Stimulated activated CD4-positive, alpha-beta T cell treated with anti-CD3 and anti-CD28 coated beads, Interleukin-15, amount 100 ng/mL, for 1 hour (primary cell): ENCODE measurements around the gene CSTF3.
"Not testable (repeated sequence)": the region's sequence is repeated elsewhere in the genome, so short reads cannot be mapped to it uniquely, and the experiment has no call there.

Source experiments
- DNase-seq, 2 donors: peaks; one replicate each; pipeline ENCODE4 v3.0.0-alpha.2; 2020; ENCODE audit warnings: low read depth in 1 of 2, low spot score in 1 of 2

Gene CSTF3

DNA sequence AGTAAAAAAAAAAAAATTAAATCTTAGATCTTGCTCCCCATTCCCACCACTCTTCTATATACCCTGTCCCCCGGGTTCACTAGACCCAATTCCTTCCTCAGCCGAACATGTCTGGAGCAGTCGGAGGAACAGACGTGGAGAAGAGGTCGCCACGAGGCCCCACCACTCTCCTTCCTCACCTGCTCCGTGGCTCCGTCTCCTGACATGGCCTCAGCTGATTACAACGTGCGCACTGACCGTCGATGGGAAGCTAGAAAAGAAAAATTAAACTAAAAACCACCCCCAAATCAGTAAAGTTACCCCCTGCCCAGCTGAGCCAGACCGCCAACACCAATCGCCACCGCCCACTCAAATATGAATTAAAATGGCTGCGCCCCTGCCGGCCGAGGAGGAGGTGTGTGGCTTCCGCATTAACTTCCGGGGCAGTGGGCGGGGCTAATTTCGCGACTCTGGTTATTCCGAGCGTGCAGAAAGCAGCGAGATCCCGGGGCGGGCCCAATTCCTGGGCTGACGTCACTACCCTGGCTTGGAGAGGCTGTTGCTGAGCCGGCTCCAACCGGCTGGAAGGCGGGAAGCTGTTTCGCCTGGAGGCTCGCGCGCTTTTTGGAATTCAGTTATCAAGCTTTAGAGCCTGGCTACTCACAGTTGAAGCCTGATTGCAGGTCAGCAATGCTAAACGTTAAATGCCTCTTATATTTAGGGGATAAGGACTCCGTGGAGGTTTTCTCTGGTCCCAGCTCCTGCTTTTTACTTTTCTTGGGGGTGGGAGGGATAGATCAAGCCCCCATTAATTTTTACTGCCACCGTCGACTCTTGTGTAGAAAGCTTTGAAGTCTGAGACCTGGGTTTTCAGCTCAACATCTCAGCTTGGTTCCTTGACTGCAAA, at the start of gene CSTF3:
TSS of gene CSTF3 (minus strand) at position 361 of the 886 bp plus-strand sequence. CDS start at position 206, 155 bp downstream.
- DNase-seq, result peak; percentile 83 to 92

GRCh38 chr11:33208150-33208549, 46.9 kb upstream of the CSTF3 start:
- DNase-seq, result no peak

DNA sequence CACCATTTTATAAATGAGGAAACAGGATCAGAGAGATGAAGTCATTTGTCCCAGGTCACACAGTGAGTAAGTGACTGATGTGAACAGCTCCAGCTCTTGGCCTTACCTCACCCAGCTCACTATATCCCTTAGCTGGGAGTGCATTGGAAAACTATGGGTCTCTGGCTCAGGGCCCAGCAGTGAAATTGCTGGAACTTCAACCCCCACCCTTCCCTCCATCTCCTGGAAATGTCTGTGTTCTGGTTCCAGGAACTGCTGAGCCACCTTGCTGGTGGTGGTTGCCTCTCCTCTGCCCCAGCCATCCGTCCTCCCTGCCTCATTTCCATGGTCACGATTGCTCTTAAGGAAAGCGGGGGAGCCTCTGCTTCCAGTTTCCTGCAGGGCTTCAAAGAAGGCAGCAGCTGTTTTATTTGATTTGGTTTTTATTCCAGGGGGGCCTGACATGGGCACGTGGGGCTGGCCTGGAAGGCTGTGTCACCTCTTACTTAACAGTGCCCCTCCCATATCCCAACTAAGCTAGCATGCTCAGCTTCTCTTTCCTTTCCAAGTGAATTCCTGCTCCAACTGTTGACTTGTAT, 46.2 kb upstream of the CSTF3 start:
- no peak for DNase-seq

DNA sequence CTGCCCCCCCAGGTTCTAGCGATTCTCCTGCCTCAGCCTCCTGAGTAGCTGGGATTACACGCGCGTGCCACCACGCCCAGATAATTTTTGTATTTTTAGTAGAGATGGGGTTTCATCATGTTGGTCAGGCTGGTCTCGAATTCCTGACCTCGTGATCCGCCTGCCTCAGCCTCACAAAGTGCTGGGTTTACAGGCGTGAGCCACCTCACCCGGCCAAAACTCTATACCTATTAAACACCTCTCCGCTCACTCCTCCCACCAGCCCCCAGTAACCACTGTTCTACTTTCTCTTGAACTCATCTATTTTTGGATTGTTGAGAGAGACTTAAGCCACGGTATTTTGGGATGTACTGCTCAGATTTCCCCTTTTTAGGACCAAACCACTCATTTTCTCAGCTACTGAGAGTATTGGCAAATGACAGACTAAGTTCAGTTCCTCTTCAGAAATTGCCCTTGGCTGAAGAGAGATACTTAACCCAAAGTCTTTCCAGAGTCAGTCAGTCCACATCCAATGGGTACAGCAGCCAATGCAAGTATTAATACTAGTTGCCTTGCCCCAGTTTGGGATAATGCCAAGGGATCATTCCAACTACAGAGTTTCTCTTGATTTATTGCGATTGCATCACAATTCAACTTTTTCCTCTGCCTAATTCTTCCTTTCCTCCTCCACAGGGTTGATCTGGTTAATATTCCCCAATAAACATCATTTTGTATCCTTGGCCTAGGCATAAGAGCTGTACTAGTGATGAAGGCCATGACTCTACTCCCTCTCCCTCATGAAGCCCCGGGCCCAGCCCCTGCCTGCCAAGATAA, 36.8 kb upstream of the CSTF3 start:
- DNase-seq, result no peak

DNA sequence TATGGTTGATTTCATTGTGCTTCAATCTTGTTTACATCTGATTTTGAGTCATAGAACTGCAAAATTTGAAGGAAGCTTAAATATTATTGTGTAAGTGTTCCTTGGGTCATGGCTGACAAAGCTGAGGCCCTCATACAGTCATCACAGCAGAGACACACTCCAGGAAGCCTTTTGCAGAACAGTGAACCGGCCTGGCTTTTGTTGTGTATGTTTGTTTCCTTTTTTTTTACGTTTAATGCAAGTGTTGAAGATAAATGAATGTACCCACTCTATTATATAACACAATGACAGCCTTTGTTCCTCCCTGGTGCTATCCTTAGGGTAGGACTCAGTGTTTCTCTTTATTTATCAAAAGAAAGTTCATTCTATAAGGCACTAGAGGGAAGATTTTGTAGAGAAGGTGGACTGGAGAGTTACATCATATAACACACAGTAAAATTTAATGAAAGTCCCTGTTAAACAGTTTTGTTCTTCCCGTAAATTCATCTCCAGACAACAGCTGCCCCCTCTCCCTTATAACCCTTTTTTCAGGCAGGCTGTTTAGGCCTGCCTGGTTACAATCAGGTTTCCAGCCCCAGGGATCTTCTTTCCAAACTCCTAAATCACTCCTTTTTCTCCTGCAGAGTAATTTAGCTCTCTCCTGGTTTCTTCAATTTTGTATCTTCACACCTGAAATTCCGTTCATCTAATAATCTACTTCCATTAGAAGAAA, 34.3 kb upstream of the CSTF3 start:
- DNase-seq, result no peak

DNA sequence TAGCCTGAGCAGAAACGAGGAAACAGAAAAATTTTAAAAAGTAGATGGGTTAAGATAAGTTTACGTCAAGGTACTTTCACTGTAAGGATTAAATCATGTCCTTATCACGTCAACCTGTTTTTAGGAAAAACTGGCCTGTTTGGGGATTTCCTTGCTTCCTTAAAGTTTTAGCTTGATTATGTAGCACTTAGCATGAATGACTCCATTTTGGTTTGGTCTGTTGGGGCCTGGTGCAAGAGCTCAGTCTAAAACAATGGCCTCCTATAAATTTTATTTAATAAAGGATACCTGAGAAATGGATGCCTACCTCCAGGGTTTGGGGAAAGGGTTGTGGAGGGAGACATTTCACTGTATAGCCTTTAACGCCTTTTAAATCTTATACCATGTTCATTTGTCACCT, 33.2 kb upstream of the CSTF3 start:
- no peak for DNase-seq

GRCh38 chr11:33191467-33191866, 30.2 kb upstream of the CSTF3 start:
- DNase-seq, result no peak

DNA sequence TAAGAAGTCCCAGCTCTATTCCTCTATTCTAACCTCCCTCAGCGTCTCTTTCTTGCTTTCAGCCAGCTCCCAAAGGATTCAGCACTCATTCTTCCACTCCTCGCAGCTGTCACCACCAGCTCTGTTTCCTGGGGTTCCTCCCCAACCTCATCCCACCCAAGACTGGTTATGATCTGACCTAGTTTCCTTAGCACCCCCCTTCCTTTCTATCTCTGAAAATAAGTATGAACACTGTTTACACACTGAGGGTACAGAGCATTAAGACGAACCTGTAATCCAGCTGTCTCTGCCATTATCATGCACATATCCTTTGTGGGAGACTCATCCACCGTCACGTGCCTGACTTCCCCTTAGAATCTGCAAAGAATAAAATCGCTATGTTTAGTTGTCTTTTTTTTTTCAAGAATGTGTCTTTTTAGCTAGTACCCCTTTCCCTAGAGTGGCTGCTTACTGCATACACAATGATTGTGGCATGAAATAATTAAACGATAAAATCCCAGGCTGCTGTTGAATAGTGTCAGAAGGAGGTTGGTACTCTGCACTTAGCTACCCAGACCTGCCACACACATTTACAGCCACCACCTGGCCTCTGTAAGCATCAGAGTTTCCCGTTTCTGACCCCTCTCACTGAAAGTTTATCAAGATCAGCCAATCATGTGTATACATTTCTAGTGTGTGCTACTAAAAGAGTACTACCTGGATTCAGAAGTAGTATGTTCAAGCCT, 26.9 kb upstream of the CSTF3 start:
- DNase-seq, result no peak

- DNase-seq, result no peak
Measured at GRCh38 chr11:33185756-33186155, 24.5 kb upstream of the CSTF3 start.

DNA sequence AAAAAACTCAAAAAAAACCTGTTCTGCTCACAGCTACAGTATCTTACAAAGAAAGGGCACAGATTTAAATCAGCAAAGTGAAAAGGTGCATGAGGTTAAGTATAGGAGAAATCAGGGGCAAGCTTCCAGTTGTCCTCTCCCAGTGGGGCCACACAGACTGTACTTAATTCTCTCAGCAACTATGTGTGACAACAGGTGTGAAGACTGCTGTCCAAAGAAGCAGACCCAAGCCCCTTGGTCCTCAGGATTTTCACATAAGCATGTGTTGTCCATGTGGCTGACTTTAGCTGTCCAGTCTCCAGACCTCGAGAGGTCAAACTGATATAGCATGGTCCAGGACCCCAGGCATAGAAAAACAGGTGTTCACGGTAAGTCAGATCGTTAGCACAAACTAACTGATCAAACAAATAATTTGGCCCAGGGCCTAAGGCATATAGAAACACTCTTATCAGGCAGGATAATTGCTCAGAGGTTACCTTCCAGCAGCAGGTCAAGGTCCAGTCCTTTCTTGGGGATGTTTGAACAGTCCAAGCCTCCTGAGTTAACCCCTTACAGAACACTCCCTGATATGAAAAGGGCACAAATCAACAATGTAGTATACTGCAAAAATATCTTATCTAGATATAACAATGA, 21.1 kb upstream of the CSTF3 start:
- no peak for DNase-seq

- DNase-seq, result no peak
Measured at GRCh38 chr11:33179348-33179803, 18.1 kb upstream of the CSTF3 start.

DNA sequence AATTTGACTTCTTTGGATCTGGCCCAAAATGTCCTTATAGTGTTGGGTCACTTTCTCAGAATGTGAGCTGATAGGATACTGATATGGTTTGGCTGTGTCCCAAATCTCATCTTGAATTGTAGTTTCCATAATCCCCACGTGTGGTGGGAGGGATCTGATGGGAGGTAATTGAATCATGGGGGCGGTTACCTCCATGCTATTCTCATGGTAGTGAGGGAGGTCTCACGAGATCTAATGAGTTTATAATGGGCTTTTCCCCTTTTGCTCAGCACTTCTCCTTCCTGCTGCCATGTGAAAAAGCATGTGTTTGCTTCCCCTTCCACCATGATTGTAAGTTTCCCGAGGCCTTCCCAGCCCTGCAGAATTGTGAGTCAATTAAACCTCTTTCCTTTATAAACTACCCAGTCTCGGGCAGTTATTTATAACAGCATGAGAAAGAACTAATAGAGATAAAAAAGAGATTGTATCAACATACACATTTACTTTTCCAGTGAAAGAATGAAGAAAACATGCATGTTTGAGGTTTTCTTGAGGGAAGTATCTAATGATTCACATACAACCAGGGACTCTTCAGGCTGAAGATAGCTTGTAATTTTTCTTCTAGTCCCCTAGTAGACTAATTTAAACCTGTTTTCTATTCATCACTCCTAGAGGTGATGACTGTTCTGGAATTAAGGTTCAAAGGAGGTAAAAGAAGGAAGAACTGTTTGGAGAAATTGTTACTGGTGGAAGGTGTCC, 17.3 kb upstream of the CSTF3 start:
- no peak for DNase-seq

GRCh38 chr11:33177676-33178336, 16.5 kb upstream of the CSTF3 start:
- no peak for DNase-seq

DNA sequence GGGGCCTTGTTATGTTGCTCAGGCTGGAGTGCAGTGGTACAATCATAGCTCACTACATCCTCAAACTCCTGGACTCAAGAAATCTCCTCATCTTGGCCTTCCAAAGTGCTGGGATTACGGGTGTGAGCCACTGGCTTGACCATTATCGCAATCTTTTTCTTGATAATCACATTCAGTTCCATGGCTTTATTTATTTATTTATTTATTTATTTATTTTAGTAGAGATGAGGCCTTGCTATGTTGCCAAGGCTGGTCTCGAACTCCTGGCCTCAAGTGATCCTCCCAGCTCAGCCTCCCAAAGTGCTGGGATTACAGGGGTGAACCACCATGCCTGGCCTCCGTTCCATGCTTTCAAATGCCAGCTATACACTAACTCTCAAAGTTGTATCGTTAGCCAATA, 15.5 kb upstream of the CSTF3 start:
- DNase-seq, result not testable (repeated sequence)

- DNase-seq, result no peak
Measured at GRCh38 chr11:33172996-33173395, 11.7 kb upstream of the CSTF3 start.

- no peak for DNase-seq
Measured at GRCh38 chr11:33172345-33172744, 11.1 kb upstream of the CSTF3 start.

GRCh38 chr11:33171251-33171650, 10.0 kb upstream of the CSTF3 start:
- no peak for DNase-seq

DNA sequence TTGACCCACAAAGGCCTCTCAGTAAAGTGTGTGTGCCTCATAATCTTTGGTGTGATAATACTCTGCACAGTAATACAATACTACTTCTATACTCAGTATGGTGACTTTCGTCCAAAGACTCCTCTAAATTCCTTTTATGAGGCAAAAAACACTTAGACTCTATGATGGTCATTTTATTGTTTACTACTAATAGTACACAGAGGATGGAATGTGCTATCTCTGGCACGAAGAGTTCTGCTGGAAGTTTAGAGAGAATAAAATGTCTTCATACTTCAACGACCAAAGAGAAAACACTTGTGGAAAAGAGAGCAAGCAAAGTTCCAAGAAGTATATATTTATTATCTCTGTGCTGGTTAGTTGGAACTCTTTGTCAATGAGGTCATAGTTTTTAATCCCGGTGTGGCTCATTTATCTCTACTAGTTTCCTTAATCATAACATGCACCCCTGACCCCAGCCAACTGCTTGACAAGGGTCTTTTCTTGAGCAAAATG, 7.5 kb upstream of the CSTF3 start:
- no peak for DNase-seq

GRCh38 chr11:33162831-33163230, 1.6 kb upstream of the CSTF3 start:
- DNase-seq, result no peak
